NCI-H524 (cell line): Measurements from ENCODE around the gene LHX4.
A peak's percentile ranks its signal among the peaks of the same experiment; 100 is the strongest.

Experiments
- DNase-seq, 2 experiments: peaks; one replicate each; lab custom pipeline; 2025; lab: John Stamatoyannopoulos, UW

The LHX4 gene

DNA sequence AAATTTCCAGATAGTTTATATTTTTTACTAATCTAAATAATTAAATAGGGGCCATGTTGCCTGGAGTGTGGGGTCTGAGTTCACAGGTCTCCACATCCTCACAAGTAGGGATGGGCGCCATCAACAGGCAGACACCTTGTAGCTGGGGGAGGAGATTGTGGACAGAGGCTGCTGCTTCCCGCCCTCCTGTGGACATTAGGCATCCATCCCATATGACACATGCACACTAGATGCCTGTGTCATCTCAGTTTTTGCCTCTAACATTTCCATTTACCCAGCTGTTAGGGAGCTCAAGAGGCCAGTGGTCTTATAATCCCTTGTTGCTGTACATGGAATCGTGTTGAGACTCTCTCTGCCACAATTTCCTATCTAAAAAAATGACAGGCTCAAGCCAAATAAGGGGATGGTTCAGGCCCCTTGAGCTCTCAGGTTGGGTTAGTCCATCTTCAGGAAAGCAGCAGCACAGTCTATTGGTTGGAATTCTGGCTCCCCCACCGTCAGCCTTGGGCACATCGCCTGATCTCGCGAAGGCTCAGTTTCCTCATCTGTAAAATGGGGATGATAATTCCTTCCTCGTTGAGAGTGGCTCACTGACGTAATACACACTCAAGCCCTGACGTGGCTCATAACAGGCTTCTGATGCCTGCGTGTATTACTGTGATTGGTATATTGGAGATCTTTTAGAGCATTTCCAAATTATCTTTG lies 13.6 kb downstream of the LHX4 start:
- DNase-seq: peak in 1 of 2 experiments; percentile 58

DNA sequence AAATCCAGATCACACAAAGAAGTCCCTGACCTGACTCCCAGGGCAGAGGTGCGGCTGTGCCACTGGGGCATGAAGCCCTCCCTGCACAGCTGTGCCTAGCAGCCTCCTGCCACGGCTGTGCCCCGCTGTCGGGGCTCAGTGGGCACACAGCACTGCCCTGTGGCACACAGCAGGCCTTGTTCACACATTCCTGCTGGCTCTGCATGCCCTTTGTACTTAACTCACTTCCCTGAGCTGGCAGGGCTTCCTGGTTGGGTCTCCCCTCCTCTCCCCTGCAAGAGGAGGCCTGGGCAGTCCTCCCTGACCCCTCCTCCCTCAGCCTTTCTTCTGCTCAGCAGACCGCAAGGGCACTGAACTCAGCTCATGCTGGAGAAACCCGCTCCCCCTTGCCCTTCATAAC lies 14.8 kb downstream of the LHX4 start:
- no peak for DNase-seq

DNA sequence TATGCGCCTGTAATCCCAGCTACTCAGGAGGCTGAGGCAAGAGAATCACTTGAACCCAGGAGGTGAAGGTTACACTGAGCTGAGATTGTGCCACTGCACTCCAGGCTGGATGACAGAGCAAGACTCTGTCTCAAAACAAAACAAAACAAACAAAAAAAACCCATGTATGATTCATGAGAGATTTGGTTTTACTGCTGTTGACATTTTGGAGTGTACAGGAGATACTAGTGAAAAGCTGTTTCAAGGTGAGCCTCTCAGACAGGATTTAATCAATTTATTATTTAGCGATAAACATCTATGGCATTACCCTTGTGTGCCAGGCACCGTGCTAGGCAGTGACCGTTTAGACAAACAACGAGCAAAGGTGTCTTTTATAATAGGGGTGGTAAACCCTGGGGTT lies 16.5 kb downstream of the LHX4 start:
- no peak for DNase-seq

DNA sequence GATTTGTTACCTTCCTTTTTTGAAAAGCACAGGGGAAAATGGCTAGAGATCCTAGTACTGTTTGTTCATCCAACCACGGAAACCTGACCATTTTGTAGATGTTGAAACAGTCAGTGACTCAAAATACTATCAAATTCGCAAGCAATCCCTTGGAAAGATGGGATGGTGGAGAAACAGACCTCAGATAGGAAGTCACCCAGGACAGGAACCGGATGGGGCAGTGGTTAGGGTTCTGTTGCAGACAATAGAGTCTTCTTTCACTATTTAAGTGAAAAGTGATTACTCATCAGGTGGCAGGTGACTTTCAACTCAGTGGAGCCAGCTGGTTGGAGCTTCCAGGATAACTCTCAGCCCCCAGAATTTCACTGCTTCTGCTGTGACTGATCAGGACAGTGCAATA lies 17.0 kb downstream of the LHX4 start:
- DNase-seq: no peak

DNA sequence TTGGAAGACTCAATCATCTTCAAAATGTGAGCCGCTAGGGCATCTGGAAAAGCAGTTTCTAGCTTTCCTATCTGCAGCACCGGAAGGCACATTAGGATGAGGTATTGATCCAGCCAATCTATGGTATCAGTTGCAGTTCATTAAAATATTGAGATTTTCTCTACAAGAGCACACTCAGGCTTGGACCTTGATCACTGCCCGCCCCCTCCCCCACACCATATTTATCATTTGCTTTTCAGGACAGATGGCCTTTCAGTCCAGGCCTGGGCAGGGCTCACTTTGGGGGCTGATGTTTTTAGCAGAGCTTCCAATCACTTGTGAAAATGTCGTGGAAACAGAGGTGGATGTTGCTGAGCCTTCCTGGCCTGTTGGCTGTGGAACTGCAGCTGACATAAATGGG lies 17.5 kb downstream of the LHX4 start:
- no peak for DNase-seq

DNA sequence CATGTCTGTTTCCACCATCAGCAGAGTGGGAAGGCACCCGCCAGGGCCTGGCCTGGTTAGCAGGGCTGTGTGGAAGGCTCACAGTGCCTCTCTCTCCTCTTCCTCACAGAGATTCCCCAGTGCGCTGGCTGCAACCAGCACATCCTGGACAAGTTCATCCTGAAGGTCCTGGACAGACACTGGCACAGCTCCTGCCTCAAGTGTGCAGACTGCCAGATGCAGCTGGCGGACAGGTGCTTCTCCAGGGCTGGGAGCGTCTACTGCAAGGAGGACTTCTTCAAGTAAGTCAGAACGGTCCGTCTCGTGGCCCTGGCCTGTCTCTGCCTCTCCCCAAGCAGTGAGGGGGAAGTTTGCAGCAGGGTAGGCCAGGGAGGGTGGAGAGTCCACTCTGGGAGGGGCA lies 18.1 kb downstream of the LHX4 start:
- no peak for DNase-seq

DNA sequence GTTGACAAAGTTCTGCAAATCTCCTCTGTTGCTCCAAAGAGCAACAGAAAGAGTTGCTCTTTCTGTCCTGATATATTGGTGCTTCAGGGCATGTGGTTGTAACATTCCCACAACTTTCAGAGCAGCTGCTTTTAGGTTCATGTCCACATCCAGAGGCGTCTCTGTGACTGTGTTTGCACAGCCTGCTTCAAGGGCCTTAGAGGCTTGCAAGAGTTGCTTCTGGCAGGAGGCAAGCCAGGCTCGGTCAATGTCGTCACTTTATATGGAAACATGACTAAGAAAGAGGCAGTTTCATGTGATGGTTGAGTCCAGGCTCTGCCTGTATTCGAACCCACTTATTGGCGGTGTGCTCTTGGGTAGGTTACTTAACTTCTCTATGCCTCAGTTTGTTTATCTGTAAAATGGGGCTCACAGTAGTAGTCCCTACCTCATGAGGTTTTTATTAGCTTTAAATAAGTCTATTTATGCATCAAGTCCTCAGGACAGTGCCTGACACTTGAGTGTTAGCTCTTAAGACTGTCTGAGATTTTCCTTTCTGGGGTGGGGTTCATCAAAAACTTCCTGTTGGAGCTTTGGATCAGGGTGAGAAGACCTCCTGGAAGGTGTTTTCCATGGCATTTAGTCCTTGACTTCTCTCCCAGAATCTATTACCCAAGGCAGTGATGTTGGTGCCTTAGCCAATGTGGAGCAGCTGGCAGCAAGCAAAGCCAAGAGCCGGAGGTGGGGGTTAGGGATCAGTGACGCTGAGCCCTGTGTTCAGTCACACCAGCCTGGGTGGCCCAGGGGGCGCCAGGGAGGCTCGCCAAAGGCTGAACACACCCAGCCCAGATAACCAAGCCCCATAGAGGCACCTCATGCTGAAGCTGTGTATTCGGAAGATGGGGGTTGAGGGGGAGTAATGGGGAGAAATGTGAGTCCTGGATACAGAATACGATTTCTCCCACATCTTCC lies 18.9 kb downstream of the LHX4 start:
- peak; percentile 36 to 88 for DNase-seq

DNA sequence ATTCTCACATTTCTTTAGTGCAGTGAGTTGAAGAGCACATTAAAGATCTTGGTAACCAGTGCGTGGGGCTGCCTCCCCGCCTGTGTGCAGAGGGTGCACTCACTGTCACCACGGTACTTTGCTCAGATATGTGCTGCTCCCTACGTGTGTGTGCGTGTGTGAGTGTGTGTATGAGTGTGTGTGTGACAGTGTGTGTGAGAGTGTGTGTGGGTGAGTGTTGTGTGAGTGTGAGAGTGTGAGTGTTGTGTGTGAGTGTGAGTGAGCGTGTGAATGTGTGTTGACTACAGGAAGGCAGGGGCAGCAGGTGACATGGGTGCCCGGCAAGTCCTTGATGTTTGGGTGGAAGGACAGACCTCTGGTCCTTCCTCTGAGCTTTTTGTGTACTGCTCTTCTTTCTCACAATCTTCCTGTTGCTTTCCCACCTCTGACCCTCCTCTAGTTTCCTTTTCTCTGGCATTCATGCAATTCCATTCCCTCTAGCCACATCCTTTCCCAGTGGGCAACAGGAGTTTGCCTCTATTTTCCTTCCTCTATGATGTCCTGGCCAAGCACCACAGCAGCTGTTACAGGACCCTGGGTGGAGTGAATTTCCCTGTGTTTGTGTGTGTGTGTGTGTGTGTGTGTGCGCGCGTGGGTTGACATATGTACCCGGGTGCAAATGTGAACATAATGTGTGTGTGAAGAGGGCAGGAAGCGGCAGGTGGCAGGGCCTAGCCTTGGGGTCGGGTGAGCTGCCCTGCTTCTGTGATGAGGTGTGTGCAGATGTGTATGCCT lies 19.8 kb downstream of the LHX4 start:
- DNase-seq: no peak

DNA sequence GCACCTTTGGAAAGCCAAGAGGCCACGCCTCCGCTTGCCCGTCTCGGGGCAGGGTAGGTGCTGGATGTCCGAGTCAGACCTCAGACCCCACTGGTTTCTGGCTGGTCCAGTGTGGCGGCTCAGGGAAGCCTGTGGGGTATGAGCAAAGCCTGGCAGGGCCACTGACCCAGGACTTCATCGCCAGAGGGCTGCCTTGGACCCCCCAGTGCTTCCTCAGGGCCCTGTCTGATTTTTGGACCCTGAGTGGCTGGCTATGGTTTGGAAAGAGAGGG lies 20.4 kb downstream of the LHX4 start:
- no peak for DNase-seq

DNA sequence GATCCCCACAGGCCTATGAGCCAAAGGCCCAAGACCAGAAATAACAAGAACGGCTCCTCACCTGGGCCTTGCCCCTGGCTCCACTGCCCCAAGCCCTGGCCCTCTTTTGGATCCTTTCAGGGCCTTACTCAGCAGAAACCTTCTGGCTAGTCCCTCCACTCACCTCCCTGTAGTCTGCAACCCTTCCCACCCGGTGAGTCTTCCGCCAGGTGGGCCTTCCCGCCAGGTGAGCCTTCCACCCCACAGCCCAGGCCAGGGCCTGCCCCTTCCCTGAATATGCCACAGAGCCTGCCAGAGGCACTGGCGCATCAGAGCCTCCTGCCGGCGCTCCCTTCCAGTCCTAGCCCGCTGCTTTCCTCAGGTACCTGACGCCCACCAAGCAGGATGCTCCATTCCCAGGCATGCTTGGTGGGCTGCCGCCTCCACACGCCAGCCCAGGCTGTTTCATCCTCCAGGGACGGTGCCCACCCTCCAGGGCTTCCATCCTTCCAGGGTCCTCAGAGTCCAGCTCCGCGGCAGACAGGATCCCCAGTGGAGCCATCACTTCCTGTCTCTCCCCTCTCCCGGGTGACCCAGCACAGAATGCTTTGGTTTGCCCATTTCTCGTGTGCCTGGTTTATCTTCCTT lies 20.9 kb downstream of the LHX4 start:
- DNase-seq: no peak

DNA sequence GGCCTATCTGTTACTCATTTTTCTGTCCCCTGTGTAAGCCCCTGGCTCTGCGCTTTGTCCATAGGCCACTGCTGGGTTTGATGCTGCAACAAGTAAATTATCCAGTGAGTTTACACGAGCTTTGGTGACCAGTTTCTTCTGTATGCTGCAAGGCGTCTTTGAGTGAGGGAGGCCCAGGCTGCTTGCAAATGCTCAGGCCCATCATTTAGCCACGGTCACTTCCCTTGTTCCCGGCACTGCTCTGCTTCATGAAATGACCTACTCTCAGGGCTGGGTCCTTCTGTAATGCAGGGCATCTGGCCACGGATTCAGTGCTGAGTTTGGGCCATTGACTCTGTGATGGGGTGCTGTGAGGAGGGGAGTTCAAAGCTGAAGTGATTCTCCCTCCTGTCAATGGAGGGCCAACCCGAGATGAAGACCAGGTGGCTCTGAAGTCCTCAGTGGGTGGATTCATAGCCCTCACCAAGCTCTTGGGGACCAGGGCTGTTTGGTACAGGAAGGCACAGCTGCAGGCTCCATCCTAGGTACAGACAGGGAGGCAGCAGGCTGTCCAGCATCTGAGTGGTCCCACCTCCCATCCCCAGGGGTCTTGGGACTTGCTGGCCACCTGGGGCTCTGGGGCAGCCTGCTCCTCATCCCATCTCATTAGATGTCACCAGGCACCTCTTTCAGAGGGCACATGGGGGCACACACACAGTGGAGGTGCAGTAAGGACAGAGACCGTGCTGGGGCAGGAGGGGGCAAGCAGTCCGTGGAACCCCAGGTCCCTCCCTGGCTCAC lies 21.7 kb downstream of the LHX4 start:
- DNase-seq: no peak

DNA sequence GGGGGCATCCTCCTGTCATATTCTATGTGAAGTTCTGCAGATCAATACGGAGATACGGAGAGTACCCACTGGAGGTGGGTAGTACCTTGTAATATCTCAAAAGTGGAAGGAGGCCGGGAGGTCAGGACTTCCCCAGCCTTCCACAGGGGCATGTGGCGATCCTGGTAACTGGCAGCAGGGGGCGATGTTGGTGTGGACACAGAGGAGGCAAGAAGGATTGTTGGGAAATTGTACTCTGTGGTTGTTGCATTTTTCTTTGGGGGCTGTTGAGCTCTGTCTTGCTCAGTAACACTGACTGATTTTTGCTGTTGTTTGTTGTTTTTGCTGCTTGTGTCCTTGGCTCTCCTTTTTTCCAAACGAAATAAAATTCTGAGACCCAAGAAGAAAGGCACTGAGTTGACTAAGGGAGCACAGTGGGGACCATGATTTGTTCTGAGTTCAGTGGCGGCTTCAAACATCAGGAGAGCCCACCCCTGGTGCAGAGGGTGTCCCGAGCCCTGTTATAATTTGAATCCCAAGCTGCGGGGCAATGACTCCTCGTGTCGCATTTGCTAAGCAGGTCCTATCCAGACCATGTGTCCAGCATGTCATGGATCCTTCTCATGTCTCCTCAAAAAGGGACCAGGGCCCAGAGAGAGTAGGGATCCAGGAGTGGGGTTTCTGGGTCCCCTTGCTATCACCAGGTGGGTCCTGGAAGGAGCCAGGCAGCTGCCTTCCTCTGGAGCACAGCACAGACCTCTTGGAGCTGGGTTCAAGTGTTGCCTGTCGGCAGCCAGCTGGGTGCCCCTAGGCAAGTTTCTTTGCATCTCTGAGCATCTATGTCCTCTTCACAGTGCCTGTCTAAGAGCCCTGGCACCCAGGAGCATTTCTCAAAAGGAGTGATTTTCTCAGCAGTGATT lies 22.8 kb downstream of the LHX4 start:
- DNase-seq: peak; percentile 28 to 44

DNA sequence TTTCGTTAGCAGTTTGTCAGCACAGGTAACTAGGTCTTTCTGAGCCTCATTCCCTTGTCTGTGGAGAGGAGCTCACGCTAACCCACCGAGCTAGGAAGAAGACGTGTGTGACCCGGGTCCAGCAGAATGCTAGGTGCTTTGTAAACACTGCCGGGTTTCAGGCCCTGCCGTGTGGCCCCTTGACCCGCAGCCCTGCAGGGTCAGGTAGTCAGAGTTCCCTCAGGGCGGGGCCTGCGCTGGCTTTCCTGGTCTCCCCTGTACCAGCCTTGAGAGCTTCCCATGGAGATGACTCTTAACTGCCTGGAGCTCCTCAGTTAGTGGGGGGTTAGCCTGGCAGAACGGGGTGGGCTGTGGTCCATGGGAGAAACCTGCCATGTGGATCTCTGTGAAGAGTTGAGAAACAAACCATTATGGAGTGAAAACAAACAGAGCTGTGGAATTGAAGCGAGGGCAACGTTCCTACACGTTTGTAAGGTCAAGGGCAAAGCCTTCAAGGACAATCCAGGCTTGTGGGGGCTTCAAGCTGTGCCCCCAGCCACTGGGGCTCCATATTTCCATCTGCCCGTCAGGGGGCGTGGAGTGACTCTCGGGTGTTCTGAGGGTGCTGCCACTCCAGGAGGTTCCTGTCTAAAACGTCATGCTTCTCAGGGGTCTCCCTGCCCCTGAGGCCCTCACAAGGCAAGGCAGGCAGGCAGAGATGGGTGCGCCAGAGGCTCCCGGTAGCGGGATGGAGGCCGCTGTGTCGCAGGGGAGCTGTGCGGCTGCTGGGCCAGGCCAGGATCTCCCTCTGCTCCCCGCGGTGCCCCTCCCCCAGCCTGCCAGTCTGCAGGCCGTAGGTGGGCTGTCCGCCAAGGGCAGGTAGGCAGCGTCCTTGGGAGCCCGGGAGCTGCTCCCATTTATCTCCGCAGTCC lies 23.8 kb downstream of the LHX4 start:
- DNase-seq: no peak

DNA sequence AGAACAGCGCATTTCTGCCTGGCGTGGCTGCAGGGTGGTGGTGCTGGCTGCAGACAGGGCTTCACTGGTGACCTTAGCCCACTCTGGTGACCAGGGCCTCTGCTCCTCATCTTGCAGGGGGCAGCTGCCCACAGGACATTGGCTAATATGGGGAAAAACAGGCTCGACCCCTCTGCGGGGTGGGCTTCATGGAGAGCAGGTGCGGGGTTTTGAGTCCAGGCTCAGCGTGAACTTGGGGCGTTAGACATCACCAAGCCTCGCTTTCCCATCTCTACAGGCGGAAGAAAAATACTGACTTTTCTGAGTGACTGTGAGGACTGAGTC lies 24.4 kb downstream of the LHX4 start:
- no peak for DNase-seq

DNA sequence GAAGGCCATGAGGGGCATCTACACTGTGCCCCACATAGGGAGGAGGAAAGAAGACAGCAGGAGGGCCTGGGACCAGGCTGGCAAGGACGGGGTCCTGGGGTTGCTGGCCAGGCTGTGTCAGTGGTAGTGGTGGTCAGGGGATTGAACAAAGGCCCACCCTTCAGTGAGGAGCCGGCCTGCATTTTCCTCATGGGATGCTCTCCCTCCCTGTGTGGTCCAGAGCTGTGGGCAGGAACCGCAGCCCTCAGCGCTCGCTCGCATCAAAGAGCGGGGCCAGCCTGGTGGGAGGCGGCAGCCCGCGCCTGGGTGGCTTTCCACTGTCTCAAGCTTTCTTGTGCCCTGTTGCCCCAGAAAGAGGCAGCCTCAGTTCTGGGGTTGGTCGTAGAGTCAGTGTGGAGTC lies 24.8 kb downstream of the LHX4 start:
- no peak for DNase-seq

DNA sequence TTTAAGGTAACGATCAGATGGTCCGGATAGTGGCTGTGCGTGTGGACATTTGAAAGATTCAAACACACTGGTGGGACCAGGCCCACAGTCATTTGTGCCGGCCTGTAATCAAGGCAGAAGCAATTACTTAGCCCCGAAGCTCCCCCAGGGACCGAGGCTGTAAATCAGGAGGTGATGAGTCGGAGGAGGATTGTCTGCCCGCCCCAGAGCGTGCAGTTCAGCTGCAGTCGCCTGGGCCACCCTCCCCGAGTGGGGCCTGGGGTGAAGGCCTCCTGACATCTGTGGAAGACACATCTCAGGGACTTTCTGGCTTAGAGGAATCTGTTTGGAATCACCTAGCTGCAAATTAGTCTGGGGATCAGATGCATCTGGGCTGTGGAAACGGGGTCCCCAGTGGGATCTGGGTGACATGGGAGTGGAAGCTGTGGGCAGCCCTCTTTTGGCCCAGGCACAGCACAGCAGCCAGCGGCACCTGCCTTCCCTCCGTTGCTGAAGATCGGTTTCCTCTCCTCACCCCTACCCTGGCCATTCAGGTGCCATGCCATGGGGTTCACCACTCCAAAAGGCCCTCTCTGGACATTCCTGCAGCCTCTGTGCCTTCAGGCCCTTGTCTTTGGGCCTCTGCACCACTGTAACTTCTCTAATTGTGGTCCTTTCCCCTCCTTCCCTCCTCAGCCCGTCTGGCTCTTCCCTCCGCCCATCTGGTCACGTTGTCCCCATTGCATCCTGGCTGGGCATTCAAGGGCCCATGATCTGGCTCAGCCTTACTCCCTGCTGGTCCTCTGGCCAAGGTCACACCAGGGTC lies 25.7 kb downstream of the LHX4 start:
- DNase-seq: peak in 1 of 2 experiments; percentile 10

DNA sequence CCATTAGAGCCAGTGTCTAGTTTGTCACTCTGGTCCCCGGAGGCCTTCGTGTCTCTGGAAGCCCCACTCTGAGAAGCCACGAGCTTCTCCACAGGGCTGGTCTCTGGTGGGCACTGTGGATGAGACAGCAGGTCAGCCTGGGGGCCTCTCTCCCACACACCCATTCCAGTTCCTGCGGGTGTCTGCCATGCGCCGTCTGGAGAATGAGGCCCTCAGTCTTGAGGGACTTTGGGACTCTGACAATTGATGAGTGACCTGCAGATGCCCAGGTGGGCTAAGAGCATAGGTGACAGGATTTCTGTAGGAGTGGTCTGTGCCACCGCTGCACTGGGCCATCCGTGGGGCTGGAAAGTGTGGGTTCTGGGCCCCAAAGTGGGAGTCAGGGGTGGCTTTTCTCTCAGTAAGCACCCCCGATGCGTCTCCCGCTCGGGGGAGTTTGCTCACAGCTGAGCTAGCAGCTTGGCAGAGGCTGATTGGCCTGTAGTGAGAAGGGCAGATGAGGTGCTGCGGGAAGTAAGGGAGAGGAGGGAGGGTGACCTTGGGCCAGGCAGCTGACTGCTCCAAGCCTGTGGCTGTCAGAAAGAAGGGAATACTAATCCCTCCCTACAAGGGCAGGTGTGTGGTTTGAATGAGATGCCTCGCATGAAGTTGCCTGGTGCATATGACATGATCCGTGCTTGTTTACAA lies 26.4 kb downstream of the LHX4 start:
- DNase-seq: peak in 1 of 2 experiments; percentile 53

DNA sequence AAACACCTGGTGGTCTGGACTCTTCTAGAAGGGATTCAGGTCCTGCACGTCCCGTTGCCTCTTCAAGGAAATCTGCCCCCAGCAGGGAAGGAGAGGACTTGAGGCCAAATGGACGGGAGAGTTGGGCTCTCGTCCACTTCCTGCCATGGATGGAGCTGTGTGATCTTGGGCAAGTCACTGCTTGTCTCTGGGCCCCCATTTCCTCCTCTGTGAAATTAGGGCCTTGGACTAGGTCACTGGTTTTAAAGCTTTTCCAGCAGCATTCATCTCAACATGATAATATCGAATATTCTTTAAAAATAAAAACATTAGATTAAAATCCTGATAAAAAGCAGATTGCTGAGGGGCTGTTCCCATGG lies 26.9 kb downstream of the LHX4 start:
- no peak for DNase-seq
